Stimulated activated CD4-positive, alpha-beta T cell treated with anti-CD3 and anti-CD28 coated beads, Interleukin-1b, Interleukin-23, amount 100 ng/mL, for 1 hour (primary cell): ENCODE measurements around the gene RFK.

Experiments used
- DNase-seq, 2 donors: peaks; one replicate each; pipeline ENCODE4 v3.0.0-alpha.2; 2020; ENCODE audit warnings: low read depth in 2 of 2

Gene RFK

GRCh38 chr9:76412638-76413037 lies 18.4 kb upstream of the RFK start:
- no peak for DNase-seq

GRCh38 chr9:76405868-76406267 lies 11.6 kb upstream of the RFK start:
- no peak for DNase-seq

GRCh38 chr9:76405340-76405739 lies 11.1 kb upstream of the RFK start:
- no peak for DNase-seq

GRCh38 chr9:76404401-76404800 lies 10.2 kb upstream of the RFK start:
- no peak for DNase-seq

- no peak for DNase-seq
Observed at GRCh38 chr9:76403352-76403751, 9.1 kb upstream of the RFK start.

GRCh38 chr9:76401580-76402354 lies 7.5 kb upstream of the RFK start:
- DNase-seq = no peak

GRCh38 chr9:76401176-76401575 lies 7.0 kb upstream of the RFK start:
- DNase-seq = no peak

GRCh38 chr9:76400534-76401096 lies 6.4 kb upstream of the RFK start:
- no peak for DNase-seq

- DNase-seq = no peak
Observed at GRCh38 chr9:76399856-76400255, 5.6 kb upstream of the RFK start.

GRCh38 chr9:76396597-76396996 lies 2.4 kb upstream of the RFK start:
- no peak for DNase-seq

GRCh38 chr9:76396144-76396543 lies 1.9 kb upstream of the RFK start:
- no peak for DNase-seq

- DNase-seq = no peak
Observed at GRCh38 chr9:76395381-76395780, 1.2 kb upstream of the RFK start.

GRCh38 chr9:76394960-76395252 lies 680 bp upstream of the RFK start:
- no peak for DNase-seq

- DNase-seq = no peak
Observed at GRCh38 chr9:76390656-76391055, 3.6 kb downstream of the RFK start.

- no peak for DNase-seq
Observed at GRCh38 chr9:76379494-76379893, 14.7 kb downstream of the RFK start.

GRCh38 chr9:76378367-76379073 lies 15.7 kb downstream of the RFK start:
- no peak for DNase-seq

- DNase-seq = no peak
Observed at GRCh38 chr9:76377791-76378190, 16.4 kb downstream of the RFK start.

- DNase-seq = no peak
Observed at GRCh38 chr9:76374783-76375559, 19.3 kb downstream of the RFK start.

GRCh38 chr9:76373784-76374474 lies 20.3 kb downstream of the RFK start:
- DNase-seq = no peak

- DNase-seq = no peak
Observed at GRCh38 chr9:76373173-76373783, 20.9 kb downstream of the RFK start.

- no peak for DNase-seq
Observed at GRCh38 chr9:76372336-76372735, 21.9 kb downstream of the RFK start.

- DNase-seq = no peak
Observed at GRCh38 chr9:76371901-76372300, 22.3 kb downstream of the RFK start.
